HepG2 (cell line): ENCODE measurements around the gene ZBP1. TPM values are rescaled to one million over a fixed set of nuclear protein-coding genes. Genes with fewer than 3 reads are reported as not detected.

Source experiments
- ISX ChIP-seq: sonication (generic); formaldehyde crosslinking; conservative IDR thresholded peaks from 2 replicates; pipeline ENCODE4 v1.5.0; 2020; ENCODE audit warnings: missing genetic modification reagents
- KDM1A ChIP-seq: IDR thresholded peaks from 2 replicates; pipeline ENCODE4 v1.6.1; 2016; ENCODE audit warnings: missing compliant biosample characterization
- KDM3A ChIP-seq: IDR thresholded peaks from 2 replicates; pipeline ENCODE4 v1.6.1; 2018; ENCODE audit warnings: low read depth, missing compliant biosample characterization
- MAFF ChIP-seq: IDR thresholded peaks from 2 replicates; pipeline ENCODE4 v1.6.1; 2011; ENCODE audit warnings: low read depth, low read length, improper control_type of control experiment
- NCOR1 ChIP-seq: fragments of 200-600 bp; sonication (generic); IDR thresholded peaks from 2 replicates; pipeline ENCODE4 v1.7.0; 2017; ENCODE audit warnings: antibody characterized with exemption, low read length, borderline replicate concordance
- NR2F2 ChIP-seq: IDR thresholded peaks from 2 replicates; pipeline ENCODE4 v1.6.1; 2012; ENCODE audit warnings: low read depth, inconsistent platforms, borderline replicate concordance
- PHF8 ChIP-seq: sonication (generic); formaldehyde crosslinking; IDR thresholded peaks from 2 replicates; pipeline ENCODE4 v1.5.0; 2020; ENCODE audit warnings: missing genetic modification reagents
- POLR2G ChIP-seq: fragments of 200-400 bp; formaldehyde crosslinking; IDR thresholded peaks from 2 replicates; pipeline ENCODE4 v1.6.1; 2018; ENCODE audit warnings: mild to moderate bottlenecking, low read depth, low read length, moderate library complexity
- SMAD3 ChIP-seq: sonication (generic); formaldehyde crosslinking; IDR thresholded peaks from 2 replicates; pipeline ENCODE4 v1.4.0; 2020; ENCODE audit warnings: missing genetic modification reagents
- STAT5B ChIP-seq: sonication (generic); formaldehyde crosslinking; IDR thresholded peaks from 2 replicates; pipeline ENCODE4 v1.4.0; 2020; ENCODE audit warnings: missing genetic modification reagents
- XBP1 ChIP-seq: sonication (generic); formaldehyde crosslinking; IDR thresholded peaks from 2 replicates; pipeline ENCODE4 v1.5.0; 2020; ENCODE audit warnings: missing genetic modification reagents
- YEATS2 ChIP-seq: sonication (generic); formaldehyde crosslinking; IDR thresholded peaks from 2 replicates; pipeline ENCODE4 v1.4.0; 2020; ENCODE audit warnings: missing genetic modification reagents, borderline replicate concordance
- ZNF570 ChIP-seq: sonication (generic); formaldehyde crosslinking; IDR thresholded peaks from 2 replicates; pipeline ENCODE4 v1.4.0; 2020; ENCODE audit warnings: mild to moderate bottlenecking, missing genetic modification reagents, borderline replicate concordance
- ZNF629 ChIP-seq: sonication (generic); formaldehyde crosslinking; conservative IDR thresholded peaks from 2 replicates; pipeline ENCODE4 v1.5.0; 2020; ENCODE audit warnings: missing genetic modification reagents
- ZNF713 ChIP-seq: sonication (generic); formaldehyde crosslinking; IDR thresholded peaks from 2 replicates; pipeline ENCODE4 v1.4.0; 2020; ENCODE audit warnings: mild to moderate bottlenecking, missing genetic modification reagents
- ZNF746 ChIP-seq: sonication (generic); formaldehyde crosslinking; IDR thresholded peaks from 2 replicates; pipeline ENCODE4 v1.8.0; 2022; ENCODE audit warnings: mild to moderate bottlenecking, missing genetic modification reagents
- ZNF75D ChIP-seq: sonication (generic); formaldehyde crosslinking; IDR thresholded peaks from 2 replicates; pipeline ENCODE4 v1.8.1; 2023; ENCODE audit warnings: missing genetic modification reagents, mild to moderate bottlenecking, borderline replicate concordance
- ZNF878 ChIP-seq: sonication (generic); formaldehyde crosslinking; IDR thresholded peaks from 2 replicates; pipeline ENCODE4 v1.8.1; 2023; ENCODE audit warnings: mild to moderate bottlenecking, missing genetic modification reagents, moderate library complexity
- polyA plus RNA-seq, 8 experiments: library from polyadenylated mRNA; depleted of rRNA in 3 of 8; stranded (reverse) in 7 of 8; unstranded in 1 of 8; fragments of >200 nt; fragmentation: Illumina TruSeq in 4 of 8; extraction: Trizol in 4 of 8; gene quantifications; 2 replicates each; pipeline versions ENCODE4 v1.2.1 to v1.2.3, GENCODE V29; 2011 to 2016; ENCODE audit warnings: low read depth in 4 of 8, missing spikeins in 1 of 8, mixed read lengths in 1 of 8; ENCODE audit not compliant: insufficient read depth in 1 of 8
- total RNA-seq, 5 experiments: library from RNA; depleted of rRNA; stranded (reverse); fragments of >200 nt; fragmentation: Illumina TruSeq; extraction: Trizol; gene quantifications; 2 replicates each; pipeline ENCODE4 v1.2.3, GENCODE V29; 2016; ENCODE audit warnings: low read depth in 1 of 5
- TF ChIP-seq, protein P1 (sequence below): sonication (generic); formaldehyde crosslinking; IDR thresholded peaks from 2 replicates; pipeline ENCODE4 v1.8.0; 2022; ENCODE audit warnings: mild to moderate bottlenecking, missing genetic modification reagents; ENCODE audit not compliant: insufficient replicate concordance
- TF ChIP-seq, protein P2 (sequence below): sonication (generic); formaldehyde crosslinking; IDR thresholded peaks from 2 replicates; pipeline ENCODE4 v1.8.1; 2022; ENCODE audit warnings: mild to moderate bottlenecking, missing genetic modification reagents
- TF ChIP-seq, protein P3 (sequence below): sonication (generic); formaldehyde crosslinking; IDR thresholded peaks from 2 replicates; pipeline ENCODE4 v1.5.0; 2020; ENCODE audit warnings: mild to moderate bottlenecking, missing genetic modification reagents, moderate library complexity
- TF ChIP-seq, protein P4 (sequence below): IDR thresholded peaks from 2 replicates; pipeline ENCODE4 v1.6.1; 2016; ENCODE audit warnings: missing biosample characterization, missing genetic modification reagents, low read depth
- TF ChIP-seq, protein P5 (sequence below): IDR thresholded peaks from 2 replicates; pipeline ENCODE4 v1.6.1; 2016; ENCODE audit warnings: missing compliant biosample characterization, missing genetic modification reagents, borderline replicate concordance

ZBP1 gene
- total and polyA plus RNA-seq, 2 of the 13 experiments (the other 11 are each of a cell fraction or from before 2014, with no cell fraction given): not detected

DNA sequence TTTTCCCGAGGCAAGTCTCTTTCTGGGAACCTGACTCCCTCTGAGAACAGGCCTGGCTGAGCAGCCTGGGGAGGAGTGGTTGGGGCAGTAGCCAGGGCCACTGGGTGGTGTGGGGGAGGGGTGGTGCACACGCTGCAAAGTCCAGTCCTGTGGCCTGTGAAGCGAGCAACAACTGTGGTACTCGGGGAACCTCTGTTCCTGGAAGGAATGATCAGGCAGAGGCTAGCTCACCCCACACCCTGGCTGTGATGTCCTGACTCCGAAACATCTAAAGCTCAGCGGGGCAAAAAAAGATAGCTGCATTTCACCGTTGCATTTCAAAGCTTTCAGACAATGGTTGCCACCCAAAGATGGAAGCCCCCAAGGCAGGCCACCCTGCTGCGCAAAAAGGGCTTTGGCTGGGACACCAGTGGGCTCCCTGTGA, 33.8 kb downstream of the ZBP1 start (continued):
- TF ChIP-seq, protein P1, sequence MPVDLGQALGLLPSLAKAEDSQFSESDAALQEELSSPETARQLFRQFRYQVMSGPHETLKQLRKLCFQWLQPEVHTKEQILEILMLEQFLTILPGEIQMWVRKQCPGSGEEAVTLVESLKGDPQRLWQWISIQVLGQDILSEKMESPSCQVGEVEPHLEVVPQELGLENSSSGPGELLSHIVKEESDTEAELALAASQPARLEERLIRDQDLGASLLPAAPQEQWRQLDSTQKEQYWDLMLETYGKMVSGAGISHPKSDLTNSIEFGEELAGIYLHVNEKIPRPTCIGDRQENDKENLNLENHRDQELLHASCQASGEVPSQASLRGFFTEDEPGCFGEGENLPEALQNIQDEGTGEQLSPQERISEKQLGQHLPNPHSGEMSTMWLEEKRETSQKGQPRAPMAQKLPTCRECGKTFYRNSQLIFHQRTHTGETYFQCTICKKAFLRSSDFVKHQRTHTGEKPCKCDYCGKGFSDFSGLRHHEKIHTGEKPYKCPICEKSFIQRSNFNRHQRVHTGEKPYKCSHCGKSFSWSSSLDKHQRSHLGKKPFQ: no peak
- TF ChIP-seq ZNF746 (0 out of 2 replicates have a peak, but pooled peaks have one; percentile 45), ISX (no peak), ZNF75D (CRISPR knock-in tag) (no peak), ZNF878 (no peak), POLR2G (no peak), STAT5B (CRISPR knock-in tag) (no peak), PHF8 (CRISPR knock-in tag) (no peak; the same call in 1 of the 2 replicates), ZNF629 (CRISPR knock-in tag) (0 out of 2 replicates have a peak, but pooled peaks have one; percentile 8), KDM3A (CRISPR knock-in tag) (no peak), ZNF570 (CRISPR knock-in tag) (no peak), SMAD3 (no peak), KDM1A (CRISPR knock-in tag) (no peak), XBP1 (CRISPR knock-in tag) (no peak), MAFF (no peak; the same call in 1 of the 2 replicates), ZNF713 (no peak), NCOR1 (peak; percentile 67; the same call in 1 of the 2 replicates), NR2F2 (peak; percentile 25; the same call in 1 of the 2 replicates), YEATS2 (CRISPR knock-in tag) (no peak; the same call in 1 of the 2 replicates)
- TF ChIP-seq, protein P2, sequence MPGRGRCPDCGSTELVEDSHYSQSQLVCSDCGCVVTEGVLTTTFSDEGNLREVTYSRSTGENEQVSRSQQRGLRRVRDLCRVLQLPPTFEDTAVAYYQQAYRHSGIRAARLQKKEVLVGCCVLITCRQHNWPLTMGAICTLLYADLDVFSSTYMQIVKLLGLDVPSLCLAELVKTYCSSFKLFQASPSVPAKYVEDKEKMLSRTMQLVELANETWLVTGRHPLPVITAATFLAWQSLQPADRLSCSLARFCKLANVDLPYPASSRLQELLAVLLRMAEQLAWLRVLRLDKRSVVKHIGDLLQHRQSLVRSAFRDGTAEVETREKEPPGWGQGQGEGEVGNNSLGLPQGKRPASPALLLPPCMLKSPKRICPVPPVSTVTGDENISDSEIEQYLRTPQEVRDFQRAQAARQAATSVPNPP: peak; percentile 46; the same call in 1 of the 2 replicates
- TF ChIP-seq, protein P3, sequence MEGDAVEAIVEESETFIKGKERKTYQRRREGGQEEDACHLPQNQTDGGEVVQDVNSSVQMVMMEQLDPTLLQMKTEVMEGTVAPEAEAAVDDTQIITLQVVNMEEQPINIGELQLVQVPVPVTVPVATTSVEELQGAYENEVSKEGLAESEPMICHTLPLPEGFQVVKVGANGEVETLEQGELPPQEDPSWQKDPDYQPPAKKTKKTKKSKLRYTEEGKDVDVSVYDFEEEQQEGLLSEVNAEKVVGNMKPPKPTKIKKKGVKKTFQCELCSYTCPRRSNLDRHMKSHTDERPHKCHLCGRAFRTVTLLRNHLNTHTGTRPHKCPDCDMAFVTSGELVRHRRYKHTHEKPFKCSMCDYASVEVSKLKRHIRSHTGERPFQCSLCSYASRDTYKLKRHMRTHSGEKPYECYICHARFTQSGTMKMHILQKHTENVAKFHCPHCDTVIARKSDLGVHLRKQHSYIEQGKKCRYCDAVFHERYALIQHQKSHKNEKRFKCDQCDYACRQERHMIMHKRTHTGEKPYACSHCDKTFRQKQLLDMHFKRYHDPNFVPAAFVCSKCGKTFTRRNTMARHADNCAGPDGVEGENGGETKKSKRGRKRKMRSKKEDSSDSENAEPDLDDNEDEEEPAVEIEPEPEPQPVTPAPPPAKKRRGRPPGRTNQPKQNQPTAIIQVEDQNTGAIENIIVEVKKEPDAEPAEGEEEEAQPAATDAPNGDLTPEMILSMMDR (CRISPR knock-in tag): peak; percentile 36; the same call in 1 of the 2 replicates
- TF ChIP-seq, protein P4, sequence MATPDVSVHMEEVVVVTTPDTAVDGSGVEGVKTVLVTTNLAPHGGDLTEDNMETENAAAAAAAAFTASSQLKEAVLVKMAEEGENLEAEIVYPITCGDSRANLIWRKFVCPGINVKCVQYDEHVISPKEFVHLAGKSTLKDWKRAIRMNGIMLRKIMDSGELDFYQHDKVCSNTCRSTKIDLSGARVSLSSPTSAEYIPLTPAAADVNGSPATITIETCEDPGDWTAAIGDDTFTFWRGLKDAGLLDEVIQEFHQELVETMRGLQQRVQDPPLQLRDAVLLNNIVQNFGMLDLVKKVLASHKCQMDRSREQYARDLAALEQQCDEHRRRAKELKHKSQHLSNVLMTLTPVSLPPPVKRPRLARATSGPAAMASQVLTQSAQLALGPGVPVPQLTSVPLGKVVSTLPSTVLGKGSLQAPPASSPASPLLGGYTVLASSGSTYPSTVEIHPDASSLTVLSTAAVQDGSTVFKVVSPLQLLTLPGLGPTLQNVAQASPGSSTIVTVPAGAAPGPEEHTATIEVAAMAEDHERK (CRISPR knock-in tag): no peak
- TF ChIP-seq, protein P5, sequence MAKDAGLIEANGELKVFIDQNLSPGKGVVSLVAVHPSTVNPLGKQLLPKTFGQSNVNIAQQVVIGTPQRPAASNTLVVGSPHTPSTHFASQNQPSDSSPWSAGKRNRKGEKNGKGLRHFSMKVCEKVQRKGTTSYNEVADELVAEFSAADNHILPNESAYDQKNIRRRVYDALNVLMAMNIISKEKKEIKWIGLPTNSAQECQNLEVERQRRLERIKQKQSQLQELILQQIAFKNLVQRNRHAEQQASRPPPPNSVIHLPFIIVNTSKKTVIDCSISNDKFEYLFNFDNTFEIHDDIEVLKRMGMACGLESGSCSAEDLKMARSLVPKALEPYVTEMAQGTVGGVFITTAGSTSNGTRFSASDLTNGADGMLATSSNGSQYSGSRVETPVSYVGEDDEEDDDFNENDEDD (CRISPR knock-in tag): no peak
